H1 (cell line): ENCODE measurements around the gene CEP120. TPM values are rescaled to one million over a fixed set of nuclear protein-coding genes. Genes with fewer than 3 reads are reported as not detected.

ENCODE experiments used
- CREB1 ChIP-seq: IDR thresholded peaks from 2 replicates; pipeline ENCODE4 v1.6.1; 2012; ENCODE audit warnings: inconsistent platforms
- HDAC2 ChIP-seq, 2 experiments: fragments of 300-600 bp in 1 of 2; sonication (generic) in 1 of 2; IDR thresholded peaks; 2 replicates each; pipeline ENCODE4 v1.6.1; 2011 to 2012; ENCODE audit warnings: low read depth in 2 of 2, low read length in 2 of 2, mild to moderate bottlenecking in 2 of 2, moderate library complexity in 2 of 2, borderline replicate concordance in 1 of 2, inconsistent platforms in 1 of 2
- KDM5A ChIP-seq: fragments of 200-600 bp; IDR thresholded peaks from 2 replicates; pipeline ENCODE4 v1.7.1; 2012; ENCODE audit warnings: mild to moderate bottlenecking, low read length, inconsistent platforms, mixed read lengths
- POLR2AphosphoS5 ChIP-seq: IDR thresholded peaks from 2 replicates; pipeline ENCODE4 v1.6.1; 2011; ENCODE audit warnings: low read depth, low read length
- polyA plus RNA-seq, 7 experiments: library from polyadenylated mRNA; depleted of rRNA in 3 of 7; stranded (reverse) in 5 of 7; unstranded in 2 of 7; fragments of >200 nt in 5 of 7; fragments of 200-250 nt in 2 of 7; gene quantifications; 1 replicate in 5 of 7; 2 replicates in 1 of 7; 4 replicates in 1 of 7; pipeline versions ENCODE4 v1.2.1 to v1.2.3, GENCODE V29; 2011 to 2013; ENCODE audit warnings: missing spikeins in 2 of 7, mixed read lengths in 2 of 7
- total RNA-seq: library from RNA; stranded (reverse); fragmentation: NEBNext Ultra II Directional; extraction: Animal tissue kit (Norgen Biotek cat#: 25700); gene quantifications from 2 replicates; pipeline ENCODE4 v1.2.1, GENCODE V29; 2021

The CEP120 gene
- total and polyA plus RNA-seq, 2 of the 8 experiments (the other 6 are each of a cell fraction or from before 2014, with no cell fraction given), result 9.3 to 17.9 TPM

DNA sequence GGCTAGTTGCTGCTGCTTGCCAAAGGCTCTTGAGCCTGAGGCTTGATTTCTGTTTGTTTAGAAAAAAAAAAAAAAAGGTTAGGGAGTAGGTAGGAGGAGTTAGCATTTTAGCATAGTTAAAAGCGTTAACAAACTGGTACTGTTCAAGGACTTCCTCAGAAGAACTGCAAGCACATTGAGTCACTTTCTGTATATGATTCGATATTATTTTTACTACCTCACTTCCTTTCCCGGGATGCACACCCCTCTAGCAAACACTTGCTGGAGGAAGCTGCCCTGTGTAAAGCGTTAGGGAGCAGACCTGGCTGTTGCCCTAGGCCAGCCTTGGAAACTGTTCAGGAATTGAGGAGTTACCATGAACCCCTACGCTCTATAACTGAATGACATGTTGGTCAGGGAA is 15.7 kb upstream of the CEP120 start (continued):
- no peak for TF ChIP-seq HDAC2 (IDR thresholded peaks at IDR 0.05; ENCODE audit: borderline replicate concordance in 1 of 2, low read depth in 2 of 2, low read length in 2 of 2)
- TF ChIP-seq POLR2AphosphoS5, result no peak
- no peak for TF ChIP-seq KDM5A
- no peak for TF ChIP-seq CREB1
